Mucosa of gallbladder (tissue), 1 donor: ENCODE results near the gene KYNU. TPM values are rescaled to one million over a fixed set of nuclear protein-coding genes. Genes with fewer than 3 reads are reported as not detected.
"Not testable (repeated sequence)": the region's sequence is repeated elsewhere in the genome, so short reads cannot be mapped to it uniquely, and the experiment has no call there.

Source experiments
- DNase-seq: peaks from one replicate; pipeline ENCODE4 v3.0.0-alpha.2; 2020; ENCODE audit warnings: low spot score
- total RNA-seq: library from RNA; stranded (reverse); gene quantifications from one replicate; pipeline ENCODE4 v1.2.1, GENCODE V29; 2021
- donor health status: DM: no; HTN: no; CAD: no.

KYNU gene
- total RNA-seq = 3.3 TPM

- DNase-seq = no peak
Observed at GRCh38 chr2:142877216-142877838, at the start of gene KYNU. KYNU (plus strand) TSS chr2:142877664; CDS start chr2:142885368, 7,704 bp downstream.

GRCh38 chr2:142834021-142834420, 43.4 kb upstream of the KYNU start:
- DNase-seq = no peak

GRCh38 chr2:142840436-142840835, 37.0 kb upstream of the KYNU start:
- DNase-seq = no peak

- no peak for DNase-seq
Observed at GRCh38 chr2:142841788-142842187, 35.7 kb upstream of the KYNU start.

GRCh38 chr2:142842369-142842768, 35.1 kb upstream of the KYNU start:
- DNase-seq = no peak

- DNase-seq = no peak
Observed at GRCh38 chr2:142843731-142844130, 33.7 kb upstream of the KYNU start.

GRCh38 chr2:142848023-142848606, 29.3 kb upstream of the KYNU start:
- no peak for DNase-seq

- DNase-seq = no peak
Observed at GRCh38 chr2:142849820-142850219, 27.6 kb upstream of the KYNU start.

- no peak for DNase-seq
Observed at GRCh38 chr2:142853912-142854311, 23.6 kb upstream of the KYNU start.

- no peak for DNase-seq
Observed at GRCh38 chr2:142857256-142858164, 20.0 kb upstream of the KYNU start.

GRCh38 chr2:142858961-142859360, 18.5 kb upstream of the KYNU start:
- no peak for DNase-seq

GRCh38 chr2:142862299-142862698, 15.2 kb upstream of the KYNU start:
- DNase-seq = no peak

- no peak for DNase-seq
Observed at GRCh38 chr2:142862847-142863246, 14.6 kb upstream of the KYNU start.

- DNase-seq = no peak
Observed at GRCh38 chr2:142863485-142863961, 13.9 kb upstream of the KYNU start.

- DNase-seq = not testable (repeated sequence)
Observed at GRCh38 chr2:142864605-142865004, 12.9 kb upstream of the KYNU start.

- no peak for DNase-seq
Observed at GRCh38 chr2:142865924-142866323, 11.5 kb upstream of the KYNU start.

GRCh38 chr2:142866426-142866825, 11.0 kb upstream of the KYNU start:
- no peak for DNase-seq

GRCh38 chr2:142867136-142867535, 10.3 kb upstream of the KYNU start:
- DNase-seq = no peak

GRCh38 chr2:142868229-142868762, 9.2 kb upstream of the KYNU start:
- peak; percentile 78 for DNase-seq

- DNase-seq = not testable (repeated sequence)
Observed at GRCh38 chr2:142869065-142869460, 8.4 kb upstream of the KYNU start.

GRCh38 chr2:142869461-142870106, 7.9 kb upstream of the KYNU start:
- no peak for DNase-seq

GRCh38 chr2:142870526-142870925, 6.9 kb upstream of the KYNU start:
- DNase-seq = no peak
